HG03280 (cell line): ENCODE data around the gene ERICH2.

Experiments
- ATAC-seq: cut with Tn5 transposase; IDR thresholded peaks from one replicate; pipeline ENCODE4 v1.9.1; 2021; ENCODE audit warnings: mild to moderate bottlenecking, moderate library complexity; ENCODE audit not compliant: unreplicated experiment

The ERICH2 gene

GRCh38 chr2:170836027-170836426 lies 65.8 kb downstream of the ERICH2 start:
- no peak for ATAC-seq

DNA sequence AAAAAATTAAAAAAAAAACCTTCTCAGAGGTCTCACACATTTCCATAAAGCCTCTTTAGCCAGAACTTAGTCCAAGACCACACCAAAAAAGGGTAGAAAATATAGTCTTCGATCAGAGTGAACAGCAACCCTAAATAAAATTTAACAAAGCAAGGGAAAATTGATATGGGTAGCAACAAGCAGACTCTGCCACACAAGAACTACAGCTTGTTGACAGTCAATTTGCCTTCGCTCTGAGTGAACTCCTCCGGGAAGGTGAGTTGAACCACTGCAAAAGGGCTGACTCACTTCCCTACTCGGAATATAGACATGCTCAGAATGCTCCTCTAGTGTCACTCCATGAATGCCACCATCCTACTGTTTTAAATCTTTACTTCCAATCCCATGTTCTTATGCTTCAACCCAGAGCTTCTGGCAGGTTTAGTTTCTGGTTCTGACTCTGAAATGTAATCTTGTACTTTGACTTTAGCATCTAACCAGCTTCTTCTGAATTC lies 70.6 kb downstream of the ERICH2 start:
- ATAC-seq: no peak

DNA sequence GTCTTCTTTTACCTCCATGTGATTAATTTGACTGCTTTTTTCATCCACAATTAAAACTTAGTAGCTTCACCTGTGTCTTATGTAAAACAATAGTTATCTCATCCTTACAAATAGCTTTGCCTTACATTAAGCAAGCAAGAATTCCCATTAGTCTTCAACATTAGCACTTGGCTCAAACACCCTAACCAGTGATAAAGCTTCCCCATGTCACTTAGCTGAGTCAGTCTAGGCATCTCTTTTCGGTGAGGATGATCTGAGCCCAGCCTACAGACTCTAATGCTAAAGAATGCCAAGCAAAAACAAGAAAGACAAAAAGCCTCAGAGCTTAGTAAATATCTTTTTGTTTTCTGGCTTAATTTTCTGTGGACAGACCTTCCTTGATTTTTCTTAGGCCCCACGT lies 72.6 kb downstream of the ERICH2 start:
- no peak for ATAC-seq

- no peak for ATAC-seq
Measured at GRCh38 chr2:170843656-170844055, 73.5 kb downstream of the ERICH2 start.

GRCh38 chr2:170845343-170845742 lies 75.2 kb downstream of the ERICH2 start:
- no peak for ATAC-seq

- ATAC-seq: no peak
Measured at GRCh38 chr2:170846314-170846713, 76.1 kb downstream of the ERICH2 start.

DNA sequence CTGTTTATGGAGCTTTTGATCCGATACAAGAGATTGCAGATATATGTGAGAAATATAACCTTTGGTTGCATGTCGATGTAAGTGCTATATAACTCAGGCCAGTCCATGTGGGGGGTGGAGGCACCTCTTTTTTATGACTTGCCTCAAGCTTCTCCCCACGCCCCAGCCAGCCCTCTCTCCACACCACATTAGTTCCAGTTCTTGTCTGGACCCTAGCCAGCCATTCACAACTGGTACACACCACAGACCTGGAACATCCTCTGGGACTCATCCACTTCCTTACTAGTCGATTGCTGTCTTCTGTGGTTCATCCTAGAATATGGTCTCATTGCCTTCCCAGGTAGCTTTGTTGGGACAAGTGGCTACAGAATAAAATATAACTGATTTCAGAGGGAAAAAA lies 77.5 kb downstream of the ERICH2 start:
- ATAC-seq: no peak
